Stimulated activated CD4-positive, alpha-beta T cell treated with anti-CD3 and anti-CD28 coated beads, Interleukin-1b, Interleukin-23, amount 100 ng/mL, for 24 hours (primary cell): ENCODE data around the gene GRIN3A.
"Not testable (repeated sequence)": the region's sequence is repeated elsewhere in the genome, so short reads cannot be mapped to it uniquely, and the experiment has no call there.

Experiments used
- DNase-seq, 4 experiments: peaks; one replicate each; pipeline ENCODE4 v3.0.0-alpha.2; 2020; ENCODE audit warnings: low read depth in 4 of 4, low spot score in 1 of 4

The GRIN3A gene

DNA sequence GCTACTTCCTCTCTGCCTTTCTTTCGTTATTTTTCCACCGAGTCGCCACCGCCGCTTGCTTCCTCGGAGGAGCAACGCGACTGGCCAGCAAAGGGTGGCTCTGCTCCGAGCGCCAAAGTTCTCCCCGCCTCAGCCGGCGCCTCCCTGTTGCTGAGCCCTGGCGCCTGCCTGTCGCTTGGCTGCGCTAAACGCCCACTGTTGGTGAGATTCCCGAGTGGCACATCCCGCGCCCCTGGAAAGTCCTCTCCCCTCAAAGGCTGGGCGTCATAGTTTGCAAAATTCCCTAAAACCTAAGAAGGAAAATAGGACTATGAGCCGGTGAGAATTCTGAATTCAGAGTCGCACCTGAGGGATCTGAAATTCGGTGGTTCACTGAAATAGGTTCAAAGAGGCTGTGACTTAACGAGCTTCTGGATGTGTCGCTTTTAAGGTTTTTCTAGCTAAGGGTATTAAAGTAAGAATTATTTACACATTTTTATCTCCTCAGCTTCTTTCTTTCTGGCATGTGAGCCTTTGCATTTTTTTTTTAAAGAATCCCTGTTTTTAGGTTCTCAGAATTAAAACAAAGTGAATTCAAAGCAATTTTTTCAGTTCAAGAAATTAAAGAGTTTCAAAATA, at the start of gene GRIN3A:
Gene GRIN3A, minus strand, starts transcription at position 82 of the 618 bp plus-strand sequence. CDS start 668 bp downstream, outside the sequence.
- DNase-seq = no peak

DNA sequence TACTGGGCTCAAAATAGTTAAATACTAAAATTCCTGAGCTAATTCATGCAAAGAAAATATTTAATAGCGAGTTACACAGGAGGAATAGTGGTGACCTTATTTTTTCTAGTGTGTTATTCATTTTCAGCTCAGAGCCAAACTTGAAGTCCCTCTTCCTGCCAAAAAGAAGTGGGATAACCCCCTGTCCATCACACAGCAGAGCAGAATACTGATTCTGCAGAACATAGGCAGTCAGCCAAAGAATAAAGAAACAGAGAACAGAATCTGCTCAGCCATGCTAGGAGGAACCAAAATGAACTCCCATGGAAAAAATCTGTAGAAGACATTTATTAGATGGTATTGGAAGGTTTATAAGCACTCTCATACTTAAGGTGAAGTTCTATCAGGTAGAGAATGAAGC, 49.4 kb upstream of the GRIN3A start:
- no peak for DNase-seq

DNA sequence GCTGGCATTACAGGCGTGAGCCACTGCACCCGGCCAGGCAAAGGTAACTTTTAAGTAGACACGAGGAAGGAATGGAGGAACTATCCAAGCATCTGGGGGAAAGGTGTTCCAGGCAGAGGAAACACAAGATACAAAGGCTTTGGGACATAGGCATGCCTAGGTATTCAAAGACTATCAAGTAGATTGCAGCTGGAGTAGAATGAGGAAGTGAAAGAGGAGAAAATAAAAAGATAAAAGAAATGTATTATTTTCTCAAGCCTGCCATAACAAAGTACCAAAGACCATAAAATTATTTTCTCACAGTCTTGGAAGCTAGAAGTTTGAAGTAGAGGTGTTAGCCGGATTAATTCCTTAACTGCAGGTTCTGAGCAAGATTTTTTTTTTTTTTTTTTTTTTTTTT, 39.9 kb upstream of the GRIN3A start:
- no peak for DNase-seq

DNA sequence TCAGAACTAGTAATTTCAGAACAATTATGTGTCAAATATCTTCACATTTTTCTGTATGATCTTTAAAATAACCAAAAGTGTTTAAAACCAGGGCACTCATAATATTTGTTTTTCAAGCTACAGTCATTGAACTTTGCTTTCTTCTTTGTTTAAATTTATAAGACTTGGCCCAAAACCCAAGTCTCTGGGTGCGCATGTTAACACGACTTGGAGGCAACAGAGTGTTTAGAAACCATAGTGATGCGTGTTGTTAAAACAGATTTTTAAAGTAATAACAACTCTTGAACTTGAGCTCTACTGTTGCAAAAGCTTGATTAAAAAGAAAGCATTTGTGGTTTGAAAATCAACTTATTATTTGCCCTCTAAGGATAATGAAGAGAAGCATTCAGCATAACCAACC, 26.0 kb upstream of the GRIN3A start:
- no peak for DNase-seq

DNA sequence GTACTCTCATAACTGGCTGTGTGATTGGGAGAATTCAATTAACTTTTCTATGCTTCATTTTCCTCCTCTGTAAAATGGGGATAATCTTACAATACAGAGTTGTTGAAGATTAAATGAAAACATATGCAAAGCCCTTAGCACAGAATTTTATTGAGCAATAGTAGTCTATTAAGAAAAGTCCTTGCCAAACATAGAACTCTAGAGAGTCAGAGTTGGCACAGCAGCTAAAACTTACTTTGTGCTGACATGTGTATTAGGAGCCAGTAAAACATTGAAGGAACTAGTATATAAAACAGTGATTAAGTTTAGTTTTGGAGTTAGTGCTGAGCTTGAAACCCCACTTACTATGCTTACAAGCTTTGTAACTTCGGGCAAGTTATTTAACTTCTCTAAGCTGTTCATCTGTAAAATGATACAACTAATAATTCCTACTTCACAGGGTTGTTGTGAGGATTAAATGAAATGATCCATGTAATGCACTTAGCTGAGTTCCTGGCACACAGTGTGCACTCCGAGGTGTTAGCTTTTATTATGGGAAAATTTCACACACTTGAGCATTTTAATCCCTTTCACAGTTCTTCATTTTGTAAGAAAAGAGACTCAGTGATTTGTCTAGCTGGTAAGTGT, 20.0 kb upstream of the GRIN3A start:
- DNase-seq = no peak

DNA sequence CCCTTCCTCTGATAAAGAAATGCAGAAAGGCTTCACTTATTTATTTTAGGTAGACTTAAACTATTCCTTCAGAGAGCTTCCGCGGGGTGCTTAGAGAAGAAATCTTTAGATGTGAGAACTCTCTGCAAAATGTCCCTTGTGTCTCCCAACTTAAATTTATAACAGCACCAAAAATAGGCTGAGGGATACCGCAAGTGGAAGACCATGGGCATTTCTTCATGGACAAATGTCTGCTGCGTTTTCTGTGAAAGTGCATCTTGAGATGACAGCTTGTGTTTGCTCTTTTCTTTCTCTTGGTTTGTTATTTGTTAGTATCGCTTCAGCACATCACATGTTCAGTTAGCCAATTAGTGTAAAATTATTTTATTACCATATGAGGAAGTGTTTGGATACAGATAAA, 15.3 kb upstream of the GRIN3A start:
- DNase-seq = no peak

DNA sequence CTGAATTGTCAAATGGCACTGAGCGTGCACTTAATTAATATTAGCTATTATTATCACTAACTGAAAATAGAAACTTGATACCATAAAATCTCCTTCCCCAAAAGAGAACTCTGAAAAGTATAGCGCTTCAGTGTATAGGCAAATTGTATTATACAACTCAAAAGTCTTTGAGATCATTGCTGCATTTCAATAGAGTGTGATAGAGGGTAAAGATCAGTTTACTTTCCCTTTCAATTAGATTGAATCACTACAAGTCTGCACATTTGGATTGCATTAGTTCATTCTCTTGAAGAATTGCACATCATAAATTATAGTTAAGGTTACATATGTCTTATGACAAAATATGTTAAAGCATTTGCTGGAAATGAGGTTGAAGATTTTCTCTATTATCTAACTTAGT, 13.4 kb upstream of the GRIN3A start:
- no peak for DNase-seq

DNA sequence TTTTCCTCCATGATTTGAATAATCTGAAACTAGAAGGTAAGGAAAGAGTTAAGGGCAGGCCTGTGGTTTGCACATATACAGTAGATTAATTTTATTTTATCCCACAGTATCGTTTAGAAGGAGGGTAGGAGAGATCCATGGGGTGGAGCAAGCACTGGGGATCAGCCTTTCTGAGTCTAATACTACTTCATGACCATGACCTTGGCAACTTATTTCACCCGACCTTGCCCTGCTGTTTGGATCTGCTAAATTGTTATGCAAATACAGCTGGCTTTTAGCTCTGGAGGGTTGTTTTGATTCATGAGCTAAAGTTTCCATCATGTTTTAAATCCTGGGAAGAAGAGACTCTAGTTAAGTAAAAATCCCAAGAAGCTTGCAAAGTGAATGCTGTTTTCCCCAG, 864 bp upstream of the GRIN3A start:
- DNase-seq = no peak

DNA sequence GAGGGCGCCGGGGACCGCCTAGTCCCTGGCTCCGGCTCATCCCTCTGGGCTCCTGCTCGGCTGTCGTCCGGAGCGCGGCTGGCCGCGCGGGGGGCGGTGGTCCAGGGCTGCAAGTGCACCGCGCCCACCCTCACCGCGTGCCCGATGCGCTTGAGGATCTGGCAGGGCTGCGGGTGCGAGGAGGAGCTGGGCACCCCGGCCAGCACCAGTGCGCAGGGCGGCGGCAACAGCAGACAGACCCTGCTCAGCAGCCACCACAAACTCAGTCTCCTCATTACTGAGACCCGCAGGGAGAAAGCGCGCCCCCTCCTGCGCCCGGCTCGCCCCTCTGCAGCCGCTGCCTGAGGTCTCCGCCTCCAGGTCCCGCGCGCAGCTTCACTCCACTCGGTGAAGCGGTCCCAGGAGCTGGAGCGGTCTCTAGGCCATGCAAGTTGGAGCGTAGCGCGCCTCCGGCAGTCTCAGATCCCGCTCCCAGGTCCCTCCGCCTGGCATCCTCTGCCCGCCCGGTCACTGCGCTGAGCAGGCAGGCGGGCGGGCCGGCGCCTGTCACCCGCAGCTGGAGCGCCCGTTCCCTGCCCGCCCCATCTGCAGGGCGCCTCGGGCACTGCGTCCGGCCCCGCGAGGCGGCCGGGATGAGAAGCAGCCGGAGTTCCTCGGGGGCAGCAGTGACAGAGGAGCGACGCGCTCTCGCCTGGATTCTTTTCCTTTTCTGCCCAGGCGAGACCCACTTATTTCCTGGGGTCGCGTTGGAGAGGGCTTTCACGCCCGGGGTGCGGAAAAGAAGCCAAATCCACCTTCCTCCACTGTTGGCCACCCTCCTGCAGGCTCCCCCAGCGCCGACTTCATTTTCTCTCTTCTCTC, 512 bp downstream of the GRIN3A start:
- no peak for DNase-seq

DNA sequence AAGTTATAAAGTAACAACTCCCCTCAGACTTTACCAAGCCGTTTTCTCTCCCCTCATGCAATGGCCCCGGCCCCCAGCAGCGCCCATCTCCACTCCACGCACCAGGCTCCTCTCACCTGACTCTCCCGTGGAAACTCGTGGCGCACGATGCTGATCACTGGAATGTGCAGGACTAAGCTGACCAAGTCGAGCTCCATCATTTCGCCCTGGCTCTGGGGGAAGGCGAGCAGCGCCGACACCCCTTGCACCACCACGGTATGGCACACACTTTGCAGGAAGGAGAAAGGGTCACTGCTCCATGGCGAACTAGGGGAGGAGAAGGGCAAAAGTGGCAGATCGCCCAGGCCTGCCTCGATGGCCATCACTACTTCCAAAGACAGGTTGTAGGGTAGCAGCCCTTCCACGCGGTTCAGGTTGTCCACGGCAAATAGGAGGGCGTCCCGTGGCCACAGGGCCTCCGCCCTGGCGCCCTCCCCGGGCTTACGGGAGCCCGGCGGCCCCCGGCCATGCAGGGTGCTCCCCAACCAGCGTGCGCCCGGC, 1.2 kb downstream of the GRIN3A start:
- DNase-seq = no peak

DNA sequence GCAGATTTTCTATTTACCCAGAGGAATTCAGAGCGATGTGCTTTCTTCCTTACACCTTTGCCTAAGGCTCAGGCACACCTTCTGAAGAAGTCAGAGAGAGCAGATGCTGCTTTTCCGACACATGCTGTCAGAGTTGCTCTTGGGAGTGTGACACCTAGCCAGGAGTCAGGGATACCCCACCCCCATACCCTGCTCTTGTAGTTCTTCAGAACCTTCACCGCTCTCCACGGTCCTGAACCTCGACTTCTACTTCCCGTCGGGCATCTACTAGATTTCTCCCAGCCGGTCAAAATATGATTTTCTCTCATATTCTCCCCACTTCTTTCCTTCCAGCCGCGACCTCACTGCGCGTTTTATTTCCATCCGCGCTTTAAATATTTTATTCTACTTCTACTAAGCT, 1.7 kb downstream of the GRIN3A start:
- no peak for DNase-seq

DNA sequence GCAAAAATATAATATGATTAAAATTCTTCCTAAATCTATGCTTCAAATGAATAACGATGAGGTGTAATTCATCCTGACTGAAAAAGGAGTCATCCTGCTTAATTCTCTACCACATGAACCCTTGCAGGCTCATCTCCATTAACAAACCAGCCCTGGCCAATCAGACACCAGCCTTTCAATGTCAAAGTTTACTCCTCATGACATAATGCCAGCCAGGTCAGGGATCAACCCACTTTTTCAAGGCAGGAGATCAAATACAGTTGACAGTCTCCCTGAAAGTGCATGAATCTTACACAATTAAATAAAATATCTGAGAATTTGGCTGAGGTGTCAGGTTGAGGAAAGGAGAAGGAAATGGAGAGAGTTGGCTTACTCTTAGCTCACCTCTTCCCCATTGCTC, 7.0 kb downstream of the GRIN3A start:
- no peak for DNase-seq

DNA sequence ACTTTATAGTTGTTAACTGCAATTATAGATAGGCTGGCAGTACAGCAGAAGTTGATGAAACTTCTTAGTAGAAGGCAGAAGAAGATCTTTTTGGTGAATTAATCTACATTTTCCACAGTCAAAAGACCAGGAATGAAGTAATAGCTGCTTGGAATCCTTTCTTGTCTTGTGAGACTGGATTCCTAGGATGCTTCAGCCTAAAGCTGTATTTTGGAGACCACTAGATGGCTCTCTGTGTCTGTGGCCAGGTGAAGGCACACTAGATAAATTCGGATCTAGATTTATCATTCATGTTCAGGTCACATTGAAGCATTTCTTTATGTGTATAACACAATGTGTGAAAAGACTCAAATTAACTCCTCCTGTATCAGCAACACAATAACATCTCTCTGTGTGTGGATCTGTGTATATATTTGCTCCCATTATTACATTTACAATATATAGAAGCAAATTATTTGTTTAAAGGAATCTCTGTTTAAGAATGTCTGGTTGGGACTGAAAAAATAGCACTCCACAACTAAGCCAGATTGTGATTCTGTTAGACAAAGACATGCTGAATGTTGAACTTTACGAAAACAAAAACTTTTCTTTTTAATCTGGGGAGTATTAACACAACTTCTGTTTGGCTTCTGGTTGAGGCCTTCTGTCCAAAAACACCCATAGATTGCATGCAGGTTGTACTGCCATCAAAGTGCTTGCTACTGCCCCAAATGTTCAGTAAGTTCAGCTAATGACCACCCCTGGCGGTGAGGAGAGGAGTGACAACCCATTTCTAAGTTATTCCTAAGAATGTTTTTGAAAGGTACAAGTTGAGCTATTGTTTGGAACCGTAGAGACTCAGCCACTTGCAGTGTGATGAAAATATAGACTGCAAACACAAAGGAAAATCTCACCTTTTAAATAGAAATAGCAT, 10.6 kb downstream of the GRIN3A start:
- DNase-seq = no peak

DNA sequence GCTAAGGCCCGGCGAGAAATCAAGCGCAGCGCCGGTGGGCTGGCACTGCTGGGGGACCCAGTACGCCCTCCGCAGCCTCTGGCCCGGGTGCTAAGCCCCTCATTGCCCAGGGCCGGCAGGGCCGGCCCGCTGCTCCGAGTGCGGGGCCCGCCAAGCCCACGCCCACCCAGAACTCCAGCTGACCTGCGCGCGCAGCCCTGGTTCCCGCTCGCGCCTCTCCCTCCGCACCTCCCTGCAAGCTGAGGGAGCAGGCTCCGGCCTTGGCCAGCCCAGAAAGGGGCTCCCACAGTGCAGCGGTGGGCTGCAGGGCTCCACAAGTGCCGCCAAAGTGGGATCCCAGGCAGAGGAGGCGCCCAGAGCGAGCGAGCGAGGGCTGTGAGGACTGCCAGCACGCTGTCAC, 14.2 kb downstream of the GRIN3A start:
- DNase-seq = not testable (repeated sequence)

DNA sequence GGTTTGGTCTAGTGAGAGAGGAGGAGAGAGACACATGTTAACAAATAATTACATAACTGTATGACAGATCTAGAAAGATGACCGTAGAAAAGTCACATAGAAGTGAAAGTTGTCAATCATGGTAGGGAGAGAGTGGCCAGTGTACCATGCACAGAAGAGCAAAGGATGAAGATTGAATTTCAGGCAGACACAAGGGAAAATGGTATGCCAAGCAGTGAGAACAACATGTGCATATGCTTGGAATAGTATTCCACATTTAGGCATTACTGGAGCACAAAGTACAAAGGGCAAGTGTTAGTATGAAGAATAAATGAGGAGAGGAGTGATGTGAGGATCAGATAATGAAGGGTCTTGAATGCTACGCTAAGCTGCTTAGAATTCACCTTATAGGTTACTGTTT, 20.3 kb downstream of the GRIN3A start:
- no peak for DNase-seq

DNA sequence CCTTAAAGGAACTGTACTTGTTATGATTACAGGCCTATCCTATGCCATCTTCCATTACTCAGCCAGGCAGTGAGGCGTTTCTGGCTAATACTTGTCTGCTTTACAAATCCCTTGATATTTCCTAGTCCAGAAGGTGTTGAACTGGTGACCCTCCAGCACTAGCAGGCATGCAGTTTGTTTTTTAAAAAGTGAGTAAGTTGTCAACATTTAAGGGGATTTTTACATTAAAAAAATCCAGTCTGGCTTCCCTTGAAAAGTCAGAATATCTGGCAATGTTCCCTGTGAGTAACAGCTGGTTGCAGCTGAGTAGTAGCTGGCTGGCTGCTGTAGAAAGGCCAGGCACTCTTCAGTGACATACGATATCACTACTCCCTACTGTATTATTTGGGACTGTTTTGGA, 21.8 kb downstream of the GRIN3A start:
- no peak for DNase-seq

DNA sequence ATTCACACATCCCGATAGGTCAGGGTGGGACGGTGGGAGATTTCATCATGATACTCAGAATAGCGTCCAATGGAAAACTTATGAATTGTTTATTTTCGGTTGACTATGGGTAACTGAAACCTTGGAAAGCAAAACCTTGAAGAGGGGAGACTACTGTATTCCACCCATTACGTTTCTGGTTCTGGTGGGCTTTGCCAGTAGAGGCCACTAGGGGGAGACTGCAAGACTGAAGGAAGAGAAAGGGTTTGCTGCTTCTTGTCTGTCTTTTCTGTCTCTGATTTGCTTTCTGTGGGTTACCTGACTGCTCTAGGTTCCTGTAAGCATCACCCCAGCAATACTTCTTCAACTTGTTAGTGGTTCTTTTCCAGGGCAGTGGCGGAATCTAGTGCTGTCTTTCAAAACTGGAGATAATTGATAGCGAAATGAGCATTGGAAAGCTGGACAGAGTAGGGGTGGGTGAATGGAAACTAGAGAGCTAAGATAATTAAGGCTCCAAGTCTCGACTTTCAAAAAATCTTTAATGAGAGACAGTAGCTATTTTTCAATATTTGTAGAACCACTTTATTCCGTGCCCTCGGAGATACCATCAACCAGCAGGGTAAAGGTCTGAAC, 27.0 kb downstream of the GRIN3A start:
- peak in 3 of 4 experiments; percentile 3 to 14 (median 7) for DNase-seq

DNA sequence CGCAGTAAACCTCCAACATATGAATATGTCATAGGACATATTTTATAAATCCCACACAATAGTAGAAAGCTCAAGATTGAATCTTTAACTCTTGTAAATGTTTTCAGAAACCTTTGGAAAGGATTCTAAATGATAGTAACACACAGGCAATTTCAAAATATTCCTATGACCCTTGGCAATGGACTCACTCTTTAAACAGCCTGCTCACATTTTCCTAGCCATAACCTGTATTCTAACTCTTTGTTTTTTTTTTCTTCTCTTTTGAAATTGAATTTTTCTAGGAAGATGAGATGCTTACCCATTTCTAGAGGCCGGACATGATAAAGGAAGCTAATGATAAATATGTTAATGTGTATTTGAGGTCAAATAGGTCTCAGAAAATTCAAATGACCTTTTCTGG, 29.6 kb downstream of the GRIN3A start:
- no peak for DNase-seq

DNA sequence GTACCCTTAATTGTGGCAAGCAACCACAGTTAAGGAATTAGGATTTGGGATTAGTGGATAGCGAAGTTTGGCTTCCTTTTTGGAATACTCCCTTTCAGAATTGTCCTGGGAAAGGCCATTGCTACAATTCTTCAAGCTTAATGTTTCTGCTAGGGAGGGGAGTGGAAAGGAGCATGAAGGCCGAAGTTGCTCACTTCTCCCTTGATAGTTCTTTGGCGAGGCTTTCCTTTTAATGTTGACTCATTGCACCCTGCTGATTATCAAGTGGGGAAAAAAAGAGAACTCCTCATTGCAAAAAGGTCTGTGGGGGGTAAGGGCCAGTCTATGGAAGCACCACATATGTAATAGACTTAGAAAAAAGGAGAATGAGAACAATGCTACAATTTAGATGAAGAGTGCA, 30.7 kb downstream of the GRIN3A start:
- DNase-seq = no peak

DNA sequence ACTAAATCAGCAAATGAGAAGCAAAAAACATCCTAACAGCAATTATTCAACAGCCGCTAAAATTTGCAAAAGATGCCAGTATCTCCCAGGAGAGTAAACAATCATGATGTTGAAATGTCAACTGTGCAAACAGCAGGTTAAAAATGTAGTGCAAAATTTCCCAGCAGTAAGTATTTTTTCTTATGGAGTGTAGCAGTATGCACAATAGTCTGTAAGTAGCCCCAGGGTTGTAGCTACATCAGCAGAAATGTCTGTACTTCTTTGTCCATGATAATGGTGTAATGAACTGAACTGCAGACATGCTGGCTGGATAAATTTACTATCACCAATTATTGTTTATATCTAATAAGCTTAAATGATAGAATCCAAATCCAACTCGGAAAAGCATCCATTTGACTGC, 31.4 kb downstream of the GRIN3A start:
- DNase-seq = no peak
